SK-N-SH treated with all-trans-retinoic acid at 6 μM for 48 hours (cell line): Measurements from ENCODE around the gene PDIA3.

Experiments used
- ARNTL ChIP-seq: fragments of 450-650 bp; formaldehyde crosslinking; IDR thresholded peaks from 2 replicates; pipeline ENCODE4 v1.5.0; 2020; ENCODE audit warnings: low read depth, mild to moderate bottlenecking, moderate library complexity, borderline replicate concordance
- CSDC2 ChIP-seq: fragments of 250-450 bp; sonication (Bioruptor Pico); IDR thresholded peaks from 2 replicates; pipeline ENCODE4 v1.5.0; 2020; ENCODE audit warnings: mild to moderate bottlenecking, moderate library complexity
- PPARA ChIP-seq: fragments of 250-450 bp; sonication (Bioruptor Pico); IDR thresholded peaks from 2 replicates; pipeline ENCODE4 v1.5.0; 2020; ENCODE audit warnings: mild to moderate bottlenecking, borderline replicate concordance
- RARB ChIP-seq: fragments of 250-450 bp; sonication (Bioruptor Pico); IDR thresholded peaks from 2 replicates; pipeline ENCODE4 v1.8.0; 2021; ENCODE audit warnings: mild to moderate bottlenecking, moderate library complexity
- SNAI2 ChIP-seq: fragments of 250-450 bp; sonication (Bioruptor Pico); IDR thresholded peaks from 2 replicates; pipeline ENCODE4 v1.5.0; 2020; ENCODE audit warnings: mild to moderate bottlenecking, moderate library complexity
- TCF4 ChIP-seq: fragments of 250-450 bp; sonication (Bioruptor Pico); IDR thresholded peaks from 2 replicates; pipeline ENCODE4 v1.8.0; 2021; ENCODE audit warnings: mild to moderate bottlenecking, moderate library complexity, borderline replicate concordance
- TOX ChIP-seq: fragments of 250-450 bp; sonication (Bioruptor Pico); IDR thresholded peaks from 2 replicates; pipeline ENCODE4 v1.8.0; 2021; ENCODE audit warnings: mild to moderate bottlenecking, moderate library complexity, borderline replicate concordance
- ZC3H10 ChIP-seq: fragments of 250-450 bp; sonication (Bioruptor Pico); IDR thresholded peaks from 2 replicates; pipeline ENCODE4 v1.5.1; 2021; ENCODE audit warnings: mild to moderate bottlenecking, moderate library complexity
- ZFP30 ChIP-seq: fragments of 450-650 bp; formaldehyde crosslinking; IDR thresholded peaks from 2 replicates; pipeline ENCODE4 v1.5.0; 2022; ENCODE audit warnings: mild to moderate bottlenecking, moderate library complexity
- ZNF70 ChIP-seq: fragments of 450-650 bp; formaldehyde crosslinking; IDR thresholded peaks from 2 replicates; pipeline ENCODE4 v1.5.0; 2020; ENCODE audit warnings: mild to moderate bottlenecking, moderate library complexity
- ZNF8 ChIP-seq: fragments of 450-650 bp; formaldehyde crosslinking; IDR thresholded peaks from 2 replicates; pipeline ENCODE4 v1.5.0; 2020; ENCODE audit warnings: mild to moderate bottlenecking, moderate library complexity
- TF ChIP-seq, protein P1 (sequence below): fragments of 250-450 bp; sonication (Bioruptor Pico); IDR thresholded peaks from 2 replicates; pipeline ENCODE4 v1.8.0; 2020; ENCODE audit warnings: mild to moderate bottlenecking, moderate library complexity, borderline replicate concordance
- TF ChIP-seq, protein P2 (sequence below): fragments of 250-450 bp; sonication (Bioruptor Pico); IDR thresholded peaks from 2 replicates; pipeline ENCODE4 v1.5.0; 2020; ENCODE audit warnings: mild to moderate bottlenecking, moderate library complexity

DNA sequence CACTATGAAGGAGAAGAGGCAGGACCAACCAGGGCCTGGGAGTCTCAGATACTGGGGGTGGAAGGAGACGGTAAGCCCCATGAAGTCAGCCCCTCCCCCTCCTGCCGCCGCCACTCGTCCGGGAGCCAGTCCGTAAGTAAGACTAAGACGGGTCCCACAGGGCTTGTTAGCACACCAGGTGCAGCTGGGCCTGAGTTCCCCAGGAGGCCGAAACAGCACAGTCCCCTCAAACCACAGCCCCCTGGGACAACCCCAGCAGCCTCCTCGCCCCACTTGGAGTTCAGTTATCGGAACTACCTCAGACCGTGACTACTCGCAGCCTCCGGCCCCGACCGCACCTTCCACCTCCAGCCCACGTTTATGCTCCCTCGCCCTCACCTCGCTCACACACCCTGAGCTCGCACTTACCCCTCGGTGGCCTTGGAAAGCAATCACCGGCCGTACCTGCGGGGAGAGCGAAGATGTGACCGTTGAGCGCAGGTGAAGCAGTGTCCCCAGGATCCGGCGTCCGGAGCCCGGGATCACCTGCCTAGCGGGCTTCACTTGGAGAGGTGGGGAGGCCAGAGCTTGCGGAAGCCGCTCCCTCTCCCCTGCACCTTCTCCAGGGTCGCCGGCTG lies 30.0 kb downstream of the PDIA3 start:
- TF ChIP-seq TCF4: no peak
- TF ChIP-seq ZNF70 (CRISPR knock-in tag): no peak
- TF ChIP-seq, protein P1, sequence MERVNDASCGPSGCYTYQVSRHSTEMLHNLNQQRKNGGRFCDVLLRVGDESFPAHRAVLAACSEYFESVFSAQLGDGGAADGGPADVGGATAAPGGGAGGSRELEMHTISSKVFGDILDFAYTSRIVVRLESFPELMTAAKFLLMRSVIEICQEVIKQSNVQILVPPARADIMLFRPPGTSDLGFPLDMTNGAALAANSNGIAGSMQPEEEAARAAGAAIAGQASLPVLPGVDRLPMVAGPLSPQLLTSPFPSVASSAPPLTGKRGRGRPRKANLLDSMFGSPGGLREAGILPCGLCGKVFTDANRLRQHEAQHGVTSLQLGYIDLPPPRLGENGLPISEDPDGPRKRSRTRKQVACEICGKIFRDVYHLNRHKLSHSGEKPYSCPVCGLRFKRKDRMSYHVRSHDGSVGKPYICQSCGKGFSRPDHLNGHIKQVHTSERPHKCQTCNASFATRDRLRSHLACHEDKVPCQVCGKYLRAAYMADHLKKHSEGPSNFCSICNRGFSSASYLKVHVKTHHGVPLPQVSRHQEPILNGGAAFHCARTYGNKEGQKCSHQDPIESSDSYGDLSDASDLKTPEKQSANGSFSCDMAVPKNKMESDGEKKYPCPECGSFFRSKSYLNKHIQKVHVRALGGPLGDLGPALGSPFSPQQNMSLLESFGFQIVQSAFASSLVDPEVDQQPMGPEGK (CRISPR knock-in tag): no peak
- no peak for TF ChIP-seq SNAI2 (CRISPR knock-in tag)
- TF ChIP-seq PPARA (CRISPR knock-in tag): no peak
- no peak for TF ChIP-seq RARB
- no peak for TF ChIP-seq ZFP30
- TF ChIP-seq CSDC2 (CRISPR knock-in tag): no peak
- TF ChIP-seq ZC3H10 (CRISPR knock-in tag): no peak
- TF ChIP-seq ARNTL (CRISPR knock-in tag): no peak
- no peak for TF ChIP-seq TOX (CRISPR knock-in tag)
- no peak for TF ChIP-seq ZNF8 (CRISPR knock-in tag)
- TF ChIP-seq, protein P2, sequence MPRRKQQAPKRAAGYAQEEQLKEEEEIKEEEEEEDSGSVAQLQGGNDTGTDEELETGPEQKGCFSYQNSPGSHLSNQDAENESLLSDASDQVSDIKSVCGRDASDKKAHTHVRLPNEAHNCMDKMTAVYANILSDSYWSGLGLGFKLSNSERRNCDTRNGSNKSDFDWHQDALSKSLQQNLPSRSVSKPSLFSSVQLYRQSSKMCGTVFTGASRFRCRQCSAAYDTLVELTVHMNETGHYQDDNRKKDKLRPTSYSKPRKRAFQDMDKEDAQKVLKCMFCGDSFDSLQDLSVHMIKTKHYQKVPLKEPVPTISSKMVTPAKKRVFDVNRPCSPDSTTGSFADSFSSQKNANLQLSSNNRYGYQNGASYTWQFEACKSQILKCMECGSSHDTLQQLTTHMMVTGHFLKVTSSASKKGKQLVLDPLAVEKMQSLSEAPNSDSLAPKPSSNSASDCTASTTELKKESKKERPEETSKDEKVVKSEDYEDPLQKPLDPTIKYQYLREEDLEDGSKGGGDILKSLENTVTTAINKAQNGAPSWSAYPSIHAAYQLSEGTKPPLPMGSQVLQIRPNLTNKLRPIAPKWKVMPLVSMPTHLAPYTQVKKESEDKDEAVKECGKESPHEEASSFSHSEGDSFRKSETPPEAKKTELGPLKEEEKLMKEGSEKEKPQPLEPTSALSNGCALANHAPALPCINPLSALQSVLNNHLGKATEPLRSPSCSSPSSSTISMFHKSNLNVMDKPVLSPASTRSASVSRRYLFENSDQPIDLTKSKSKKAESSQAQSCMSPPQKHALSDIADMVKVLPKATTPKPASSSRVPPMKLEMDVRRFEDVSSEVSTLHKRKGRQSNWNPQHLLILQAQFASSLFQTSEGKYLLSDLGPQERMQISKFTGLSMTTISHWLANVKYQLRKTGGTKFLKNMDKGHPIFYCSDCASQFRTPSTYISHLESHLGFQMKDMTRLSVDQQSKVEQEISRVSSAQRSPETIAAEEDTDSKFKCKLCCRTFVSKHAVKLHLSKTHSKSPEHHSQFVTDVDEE: no peak
